HEK293T (cell line): Measurements from ENCODE around the gene P3H2.

Experiments
- CTBP1 ChIP-seq: fragments of 450-650 bp; IDR thresholded peaks from 2 replicates; pipeline ENCODE4 v1.6.1; 2016; ENCODE audit warnings: borderline replicate concordance
- FOXK2 ChIP-seq: fragments of 450-650 bp; IDR thresholded peaks from 2 replicates; pipeline ENCODE4 v1.6.1; 2016; ENCODE audit warnings: mild to moderate bottlenecking
- FOXM1 ChIP-seq: fragments of 450-650 bp; IDR thresholded peaks from 2 replicates; pipeline ENCODE4 v1.6.1; 2017; ENCODE audit warnings: mild to moderate bottlenecking, borderline replicate concordance
- HDGF ChIP-seq: fragments of 450-650 bp; IDR thresholded peaks from 2 replicates; pipeline ENCODE4 v1.6.1; 2017; ENCODE audit warnings: antibody characterized with exemption, borderline replicate concordance
- SP1 ChIP-seq: fragments of 450-650 bp; IDR thresholded peaks from 2 replicates; pipeline ENCODE4 v1.6.1; 2017
- TARDBP ChIP-seq: fragments of 450-650 bp; IDR thresholded peaks from 2 replicates; pipeline ENCODE4 v1.6.1; 2016
- ZNF384 ChIP-seq: fragments of 450-650 bp; IDR thresholded peaks from 2 replicates; pipeline ENCODE4 v1.6.1; 2016
- TF ChIP-seq, protein P1 (sequence below): fragments of 450-650 bp; IDR thresholded peaks from 2 replicates; pipeline ENCODE4 v1.6.1; 2016

DNA sequence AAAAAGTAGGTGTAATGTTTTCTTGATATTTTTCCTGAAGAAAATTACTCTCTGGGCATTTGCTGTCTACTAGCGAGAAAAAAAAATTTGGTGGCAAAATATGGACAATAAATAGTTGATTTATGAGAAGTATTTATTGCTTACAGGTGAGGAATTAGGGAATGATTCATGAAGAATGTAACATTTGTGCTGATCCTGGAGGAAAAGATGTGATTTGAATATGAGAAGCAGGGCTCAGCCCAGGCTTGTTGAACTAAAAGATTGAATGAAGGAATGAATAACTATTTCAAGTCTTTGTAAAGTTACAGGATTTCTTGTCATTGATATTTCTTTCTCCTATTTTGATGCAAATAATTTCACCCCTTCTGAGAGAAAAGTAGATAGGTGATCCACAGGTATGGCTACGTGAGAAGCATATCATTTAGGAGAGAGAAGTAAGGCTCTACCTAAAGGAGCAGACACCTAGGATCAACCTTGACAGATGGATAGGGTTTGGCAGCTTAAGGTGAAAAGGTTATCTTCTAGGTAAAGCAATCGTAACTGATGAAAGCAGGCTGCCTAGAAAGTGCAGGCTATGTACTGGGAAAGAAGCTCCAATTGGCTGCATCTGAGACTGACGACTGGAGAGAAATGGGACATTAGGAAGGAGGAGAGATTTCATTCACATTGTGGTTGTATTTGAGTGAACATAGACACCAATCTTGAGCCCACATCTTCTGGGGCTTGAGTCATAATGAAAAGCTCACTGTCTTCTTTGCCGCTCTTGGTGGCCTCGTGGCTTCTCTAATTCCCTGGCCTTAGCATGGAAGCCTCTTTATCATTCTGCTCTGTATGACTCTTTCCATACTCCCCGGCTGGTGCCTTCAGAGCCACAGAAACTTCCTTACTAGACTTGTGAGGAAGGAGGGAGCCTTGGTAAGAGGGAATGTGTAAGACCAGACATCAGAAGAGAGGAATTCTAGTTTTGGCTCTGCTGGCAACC, 106.5 kb downstream of the P3H2 start:
- no peak for TF ChIP-seq FOXM1
- no peak for TF ChIP-seq FOXK2
- TF ChIP-seq HDGF, result no peak
- TF ChIP-seq SP1, result no peak
- no peak for TF ChIP-seq TARDBP
- TF ChIP-seq CTBP1, result no peak
- no peak for TF ChIP-seq ZNF384
- TF ChIP-seq, protein P1, sequence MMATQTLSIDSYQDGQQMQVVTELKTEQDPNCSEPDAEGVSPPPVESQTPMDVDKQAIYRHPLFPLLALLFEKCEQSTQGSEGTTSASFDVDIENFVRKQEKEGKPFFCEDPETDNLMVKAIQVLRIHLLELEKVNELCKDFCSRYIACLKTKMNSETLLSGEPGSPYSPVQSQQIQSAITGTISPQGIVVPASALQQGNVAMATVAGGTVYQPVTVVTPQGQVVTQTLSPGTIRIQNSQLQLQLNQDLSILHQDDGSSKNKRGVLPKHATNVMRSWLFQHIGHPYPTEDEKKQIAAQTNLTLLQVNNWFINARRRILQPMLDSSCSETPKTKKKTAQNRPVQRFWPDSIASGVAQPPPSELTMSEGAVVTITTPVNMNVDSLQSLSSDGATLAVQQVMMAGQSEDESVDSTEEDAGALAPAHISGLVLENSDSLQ, result no peak
